ENCODE results near the gene HTT-AS.

GRCh38 chr4:3091464-3091863 is 17.1 kb upstream of the HTT-AS start:
- no peak for TF ChIP-seq CTCF (IDR thresholded peaks at IDR 0.05)
- no peak for TF ChIP-seq POLR2AphosphoS5 (IDR thresholded peaks at IDR 0.05)

Measured in suprapubic skin (tissue), 3 donors.